Nephron progenitor cell (in vitro differentiated cells): ENCODE data around the gene SASH1.

Experiments
- DNase-seq: peaks from one replicate; pipeline ENCODE4 v3.0.0; 2021
- H3K27ac Mint-ChIP-seq: 2 replicates; pipeline ENCODE4 v1.8.0; 2021; ENCODE audit warnings: mild to moderate bottlenecking, moderate library complexity, mixed read lengths
- H3K27me3 Mint-ChIP-seq: 2 replicates; pipeline ENCODE4 v1.8.0; 2021; ENCODE audit warnings: mild to moderate bottlenecking, low read depth, mixed read lengths; ENCODE audit not compliant: poor library complexity
- H3K36me3 Mint-ChIP-seq: 2 replicates; pipeline ENCODE4 v1.8.0; 2021; ENCODE audit warnings: low read depth, mixed read lengths
- H3K4me1 Mint-ChIP-seq: 2 replicates; pipeline ENCODE4 v1.8.0; 2021; ENCODE audit warnings: mixed read lengths
- H3K4me3 Mint-ChIP-seq: 2 replicates; pipeline ENCODE4 v1.8.0; 2021; ENCODE audit warnings: mild to moderate bottlenecking, moderate library complexity, mixed read lengths
- H3K9me3 Mint-ChIP-seq: 2 replicates; pipeline ENCODE4 v1.8.0; 2021; ENCODE audit warnings: mild to moderate bottlenecking, moderate library complexity, mixed read lengths
- TF ChIP-seq, protein P1 (sequence below): fragments of 200-600 bp; sonication (generic); IDR thresholded peaks from 2 replicates; pipeline ENCODE4 v1.5.0; 2021; ENCODE audit warnings: antibody characterized with exemption

SASH1 gene

DNA sequence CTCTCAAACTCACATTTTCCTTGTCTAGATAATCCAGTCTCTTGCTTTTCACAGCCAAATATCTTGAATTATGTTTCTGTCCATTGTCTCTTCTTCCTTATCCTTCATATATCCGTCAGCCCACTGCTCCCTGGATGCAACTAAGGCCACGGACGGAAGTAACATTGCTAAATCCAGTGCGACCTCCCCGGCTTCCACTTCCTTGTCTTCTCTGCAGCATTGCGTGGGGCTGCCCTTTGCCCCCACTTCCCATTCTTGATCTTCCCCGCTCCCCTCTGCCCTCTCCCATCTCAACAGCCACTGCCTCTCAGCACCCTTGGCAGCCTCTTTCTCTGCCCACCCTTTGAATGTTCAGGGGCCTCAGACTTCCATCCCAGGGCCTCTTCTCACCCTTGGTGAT lies 213.8 kb downstream of the SASH1 start:
- H3K4me3 Mint-ChIP-seq = no peak overlapping the region
- no peak overlapping the region for H3K27ac Mint-ChIP-seq
- no peak for DNase-seq
- TF ChIP-seq, protein P1, sequence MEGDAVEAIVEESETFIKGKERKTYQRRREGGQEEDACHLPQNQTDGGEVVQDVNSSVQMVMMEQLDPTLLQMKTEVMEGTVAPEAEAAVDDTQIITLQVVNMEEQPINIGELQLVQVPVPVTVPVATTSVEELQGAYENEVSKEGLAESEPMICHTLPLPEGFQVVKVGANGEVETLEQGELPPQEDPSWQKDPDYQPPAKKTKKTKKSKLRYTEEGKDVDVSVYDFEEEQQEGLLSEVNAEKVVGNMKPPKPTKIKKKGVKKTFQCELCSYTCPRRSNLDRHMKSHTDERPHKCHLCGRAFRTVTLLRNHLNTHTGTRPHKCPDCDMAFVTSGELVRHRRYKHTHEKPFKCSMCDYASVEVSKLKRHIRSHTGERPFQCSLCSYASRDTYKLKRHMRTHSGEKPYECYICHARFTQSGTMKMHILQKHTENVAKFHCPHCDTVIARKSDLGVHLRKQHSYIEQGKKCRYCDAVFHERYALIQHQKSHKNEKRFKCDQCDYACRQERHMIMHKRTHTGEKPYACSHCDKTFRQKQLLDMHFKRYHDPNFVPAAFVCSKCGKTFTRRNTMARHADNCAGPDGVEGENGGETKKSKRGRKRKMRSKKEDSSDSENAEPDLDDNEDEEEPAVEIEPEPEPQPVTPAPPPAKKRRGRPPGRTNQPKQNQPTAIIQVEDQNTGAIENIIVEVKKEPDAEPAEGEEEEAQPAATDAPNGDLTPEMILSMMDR = no peak
- peaks cover 28% of the 10 kb centered on the region for H3K9me3 Mint-ChIP-seq
- H3K4me1 Mint-ChIP-seq = peaks cover 14% of the 10 kb centered on the region
- H3K36me3 Mint-ChIP-seq = peaks cover 32% of the 10 kb centered on the region
- peaks cover 10% of the 10 kb centered on the region for H3K27me3 Mint-ChIP-seq

DNA sequence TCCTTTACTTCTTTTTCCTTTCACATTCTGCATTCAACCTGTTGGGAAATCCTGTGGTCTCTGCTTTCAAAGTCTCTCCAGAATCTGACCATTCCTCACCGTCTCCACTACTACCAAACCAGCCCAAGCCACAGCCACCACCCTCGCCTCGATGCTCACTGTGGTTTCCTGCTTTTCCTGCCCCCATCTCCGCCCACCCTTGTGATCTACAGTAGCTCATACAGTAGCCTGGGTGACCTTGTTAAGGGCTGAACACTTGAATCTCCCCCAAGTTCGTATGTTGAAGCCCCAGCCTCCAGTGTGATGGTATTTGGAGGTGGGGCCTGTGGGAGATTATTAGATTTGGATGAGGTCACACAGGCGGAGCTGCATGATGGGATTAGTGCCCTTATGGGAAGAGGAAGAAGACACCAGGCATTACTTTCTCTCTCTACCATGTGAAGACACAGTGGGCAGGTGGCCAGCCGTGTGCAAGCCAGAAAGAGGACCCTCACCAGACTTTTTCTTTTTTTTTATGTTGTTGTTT lies 215.2 kb downstream of the SASH1 start:
- TF ChIP-seq, protein P1 = no peak
- Mint-ChIP-seq H3K36me3 (peaks cover 19% of the 10 kb centered on the region), H3K4me1 (peaks cover 14% of the 10 kb centered on the region), H3K27ac (no peak overlapping the region), H3K4me3 (no peak overlapping the region), H3K9me3 (peaks cover 24% of the 10 kb centered on the region), H3K27me3 (peaks cover 13% of the 10 kb centered on the region)
- DNase-seq = no peak

DNA sequence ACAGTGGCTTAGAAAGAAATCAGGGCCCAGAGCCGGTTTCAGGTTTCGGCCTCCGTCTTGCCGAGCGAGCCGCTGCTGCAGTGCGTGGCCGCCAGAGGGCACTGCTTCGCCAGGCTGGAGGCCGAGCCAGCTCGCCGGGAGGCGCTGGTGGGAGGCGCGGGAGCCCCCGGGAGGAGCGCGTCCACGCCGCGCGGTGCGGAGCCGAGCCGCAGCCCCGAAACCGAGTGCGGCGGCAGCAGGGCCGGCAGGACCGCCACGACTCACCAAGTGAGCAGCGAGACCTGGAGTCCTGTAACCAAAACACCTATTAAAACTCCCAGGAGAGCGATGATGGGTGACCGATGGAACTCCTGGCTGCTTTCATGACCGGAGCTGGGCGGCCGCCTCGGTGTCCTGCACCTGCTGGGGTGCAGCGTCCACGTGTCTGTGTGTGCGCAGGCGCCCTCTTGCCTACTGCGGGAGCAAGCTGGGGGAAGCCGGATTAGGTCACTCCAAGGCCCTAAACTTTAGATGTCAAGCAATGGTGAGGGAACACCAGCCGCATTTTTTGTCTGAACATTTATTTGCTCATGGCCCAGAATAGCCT lies 217.3 kb downstream of the SASH1 start:
- peaks cover 14% of the 10 kb centered on the region for H3K4me1 Mint-ChIP-seq
- TF ChIP-seq, protein P1 = peak; percentile 98
- no peak overlapping the region for H3K27ac Mint-ChIP-seq
- peak; percentile 91 for DNase-seq
- H3K9me3 Mint-ChIP-seq = peaks cover 14% of the 10 kb centered on the region
- peak overlapping the region; percentile 52 for H3K4me3 Mint-ChIP-seq
- H3K27me3 Mint-ChIP-seq = peaks cover 19% of the 10 kb centered on the region
- peaks cover 7% of the 10 kb centered on the region for H3K36me3 Mint-ChIP-seq

DNA sequence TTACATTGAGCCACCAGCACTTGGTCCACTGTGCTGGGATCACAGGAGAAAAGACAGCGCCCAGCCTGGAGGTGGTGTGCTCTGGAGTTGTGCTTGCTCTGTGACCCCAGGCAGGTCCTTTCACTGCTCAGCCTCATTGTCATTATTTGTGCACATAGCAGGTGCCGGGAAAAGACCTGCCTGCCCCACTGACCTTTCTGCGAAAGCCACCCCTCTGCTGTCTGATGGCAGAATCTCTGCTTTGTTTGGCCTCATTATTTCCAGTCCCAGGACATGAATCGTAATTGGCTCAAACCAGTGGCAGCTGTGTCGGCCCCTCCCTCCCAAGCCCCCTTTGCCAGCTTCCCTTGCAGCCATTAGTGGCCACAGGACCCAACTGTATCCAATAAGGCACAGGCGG lies 219.0 kb downstream of the SASH1 start:
- TF ChIP-seq, protein P1 = no peak
- Mint-ChIP-seq H3K4me3 (no peak overlapping the region), H3K27ac (no peak overlapping the region), H3K9me3 (peaks cover 5% of the 10 kb centered on the region), H3K4me1 (peaks cover 18% of the 10 kb centered on the region), H3K36me3 (no peaks in the 10 kb centered on the region), H3K27me3 (peaks cover 25% of the 10 kb centered on the region)
- no peak for DNase-seq

DNA sequence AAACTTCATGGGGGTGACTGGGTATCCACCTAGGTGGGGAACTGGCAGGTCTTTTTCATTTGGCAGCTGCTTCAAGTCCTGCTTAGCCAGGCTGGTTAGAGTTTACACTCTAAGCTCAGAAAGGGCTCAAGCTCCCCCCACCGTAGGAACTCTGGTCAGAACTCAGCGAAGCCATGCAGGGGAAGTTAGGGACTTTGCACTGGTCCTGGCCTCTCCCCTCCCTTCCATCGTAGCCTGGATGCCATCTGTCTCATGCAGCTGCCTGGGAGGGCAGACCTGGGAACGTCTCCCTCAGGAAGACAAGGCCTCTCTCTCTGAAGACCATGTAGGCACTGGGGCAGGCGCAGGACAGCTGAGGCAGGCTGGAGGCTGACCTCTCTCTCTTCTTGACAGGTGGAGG lies 220.4 kb downstream of the SASH1 start:
- Mint-ChIP-seq H3K36me3 (no peaks in the 10 kb centered on the region), H3K4me3 (no peak overlapping the region), H3K9me3 (peaks cover 5% of the 10 kb centered on the region), H3K27me3 (peaks cover 28% of the 10 kb centered on the region), H3K27ac (no peak overlapping the region), H3K4me1 (peaks cover 18% of the 10 kb centered on the region)
- TF ChIP-seq, protein P1 = no peak
- no peak for DNase-seq

DNA sequence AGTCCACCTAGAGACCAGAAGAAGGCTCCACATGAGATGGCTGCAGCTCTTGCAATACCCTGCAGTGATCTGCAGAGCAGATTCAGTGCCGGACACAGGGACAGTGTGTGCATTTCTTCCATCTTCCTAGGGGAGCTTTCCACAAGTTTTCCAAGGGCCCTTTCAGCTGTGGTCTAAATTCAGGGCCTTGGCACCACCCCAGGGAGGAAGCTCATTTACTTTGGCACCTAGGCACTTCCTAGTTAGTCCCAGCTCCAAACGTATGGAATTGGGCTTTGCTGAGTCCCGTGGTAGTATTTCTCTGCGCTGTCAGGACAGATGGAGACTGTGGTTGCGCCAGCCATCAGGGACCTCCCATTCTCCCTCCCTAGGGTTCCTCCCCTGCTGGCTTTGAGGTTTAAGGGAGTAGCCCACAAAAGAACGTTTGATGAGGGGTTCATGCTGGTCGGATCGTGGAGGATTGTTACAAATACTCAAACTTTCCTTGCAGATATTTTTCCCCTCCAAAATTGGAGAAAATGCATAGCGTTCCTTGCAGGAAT lies 221.9 kb downstream of the SASH1 start:
- Mint-ChIP-seq H3K9me3 (peaks cover 5% of the 10 kb centered on the region), H3K27me3 (peaks cover 24% of the 10 kb centered on the region), H3K4me3 (no peak overlapping the region), H3K27ac (no peak overlapping the region), H3K36me3 (no peaks in the 10 kb centered on the region), H3K4me1 (peaks cover 9% of the 10 kb centered on the region)
- TF ChIP-seq, protein P1 = no peak
- DNase-seq = no peak
